Retinal pigment epithelial cell (primary cell): ENCODE results near the gene TUFT1.

Experiments used
- DNase-seq: peaks from one replicate; pipeline ENCODE4 v3.0.0-alpha.2; 2010; ENCODE audit warnings: low read depth
- H3K4me3 ChIP-seq: 2 replicates; pipeline ENCODE4 v1.5.1; 2011; ENCODE audit warnings: mild to moderate bottlenecking, low read length, control low read depth, moderate library complexity
- TF ChIP-seq, protein P1 (sequence below): conservative IDR thresholded peaks from 2 replicates; pipeline ENCODE4 v1.5.1; 2011; ENCODE audit warnings: low read depth, low read length, control low read depth, inconsistent platforms

TUFT1 gene

GRCh38 chr1:151512326-151512725 is 27.8 kb upstream of the TUFT1 start:
- TF ChIP-seq, protein P1, sequence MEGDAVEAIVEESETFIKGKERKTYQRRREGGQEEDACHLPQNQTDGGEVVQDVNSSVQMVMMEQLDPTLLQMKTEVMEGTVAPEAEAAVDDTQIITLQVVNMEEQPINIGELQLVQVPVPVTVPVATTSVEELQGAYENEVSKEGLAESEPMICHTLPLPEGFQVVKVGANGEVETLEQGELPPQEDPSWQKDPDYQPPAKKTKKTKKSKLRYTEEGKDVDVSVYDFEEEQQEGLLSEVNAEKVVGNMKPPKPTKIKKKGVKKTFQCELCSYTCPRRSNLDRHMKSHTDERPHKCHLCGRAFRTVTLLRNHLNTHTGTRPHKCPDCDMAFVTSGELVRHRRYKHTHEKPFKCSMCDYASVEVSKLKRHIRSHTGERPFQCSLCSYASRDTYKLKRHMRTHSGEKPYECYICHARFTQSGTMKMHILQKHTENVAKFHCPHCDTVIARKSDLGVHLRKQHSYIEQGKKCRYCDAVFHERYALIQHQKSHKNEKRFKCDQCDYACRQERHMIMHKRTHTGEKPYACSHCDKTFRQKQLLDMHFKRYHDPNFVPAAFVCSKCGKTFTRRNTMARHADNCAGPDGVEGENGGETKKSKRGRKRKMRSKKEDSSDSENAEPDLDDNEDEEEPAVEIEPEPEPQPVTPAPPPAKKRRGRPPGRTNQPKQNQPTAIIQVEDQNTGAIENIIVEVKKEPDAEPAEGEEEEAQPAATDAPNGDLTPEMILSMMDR: no peak
- H3K4me3 ChIP-seq: peak overlapping the region; percentile 68
- DNase-seq: no peak

GRCh38 chr1:151512801-151513625 is 27.1 kb upstream of the TUFT1 start:
- no peak overlapping the region for H3K4me3 ChIP-seq
- no peak for DNase-seq
- TF ChIP-seq, protein P1: no peak

DNA sequence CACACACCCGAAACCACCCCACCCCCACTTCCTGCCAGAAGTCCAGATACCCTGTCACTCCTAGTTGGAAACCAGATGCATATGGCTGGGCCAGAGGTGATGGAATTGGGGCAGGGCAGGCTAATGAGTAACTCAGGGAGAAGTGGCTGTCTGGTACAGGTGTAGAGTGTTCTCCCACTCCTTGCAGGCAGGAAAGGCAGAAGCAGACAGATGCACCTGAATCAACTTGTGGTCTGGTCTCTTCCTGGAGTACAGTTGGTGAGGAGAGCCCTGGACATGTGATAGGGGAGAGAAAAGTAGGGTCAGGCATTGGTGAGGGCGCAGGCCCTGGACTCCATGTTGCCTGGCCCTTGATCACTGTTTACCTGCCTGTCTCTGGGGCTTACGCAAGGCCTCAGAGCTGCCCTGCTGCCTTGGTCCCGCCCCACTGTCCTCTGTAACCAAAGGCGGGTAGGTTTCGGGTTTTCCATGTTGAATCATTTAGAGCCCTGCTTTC is 26.4 kb upstream of the TUFT1 start:
- no peak for DNase-seq
- no peak overlapping the region for H3K4me3 ChIP-seq
- TF ChIP-seq, protein P1: no peak

DNA sequence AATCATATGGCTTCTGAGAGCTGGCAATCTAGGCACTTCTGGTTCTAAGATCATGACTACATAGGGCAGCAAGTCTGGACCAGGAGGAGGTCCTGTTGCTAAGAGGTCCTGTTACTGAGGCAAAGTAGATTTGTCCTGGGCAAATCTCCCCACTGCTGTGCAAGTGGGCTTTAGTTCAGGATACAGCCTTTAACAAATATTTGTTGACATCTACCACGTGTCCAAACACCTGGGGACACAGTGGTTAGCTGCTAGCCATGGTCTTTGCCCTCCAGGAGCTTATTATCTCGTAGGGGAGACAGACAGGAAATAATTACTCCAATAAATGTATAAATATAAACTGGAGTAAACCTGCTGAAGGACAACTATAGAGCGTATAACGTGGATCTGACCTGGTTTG is 25.7 kb upstream of the TUFT1 start:
- TF ChIP-seq, protein P1: no peak
- DNase-seq: no peak
- H3K4me3 ChIP-seq: no peak overlapping the region

DNA sequence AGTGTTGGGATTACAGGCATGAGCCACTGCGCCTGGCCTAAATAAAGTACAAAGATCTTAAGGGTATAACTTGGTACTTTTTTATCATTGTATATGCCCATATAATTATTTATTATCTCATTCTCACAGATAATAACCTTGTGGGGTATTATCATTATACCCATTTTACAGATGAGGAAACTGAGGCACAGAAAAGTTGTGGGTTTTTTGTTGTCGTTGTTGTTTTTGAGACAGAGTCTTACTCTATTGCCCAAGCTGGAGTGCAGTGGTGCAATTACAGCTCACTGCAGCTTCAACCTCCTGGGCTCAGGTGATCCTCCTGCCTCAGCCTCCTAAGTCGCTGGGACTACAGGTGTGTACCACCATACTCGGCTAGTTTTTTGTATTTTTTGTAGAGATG is 24.8 kb upstream of the TUFT1 start:
- TF ChIP-seq, protein P1: no peak
- no peak overlapping the region for H3K4me3 ChIP-seq
- DNase-seq: no peak

- DNase-seq: no peak
- H3K4me3 ChIP-seq: no peak overlapping the region
- TF ChIP-seq, protein P1: no peak
Observed at GRCh38 chr1:151516031-151516511, 24.0 kb upstream of the TUFT1 start.

DNA sequence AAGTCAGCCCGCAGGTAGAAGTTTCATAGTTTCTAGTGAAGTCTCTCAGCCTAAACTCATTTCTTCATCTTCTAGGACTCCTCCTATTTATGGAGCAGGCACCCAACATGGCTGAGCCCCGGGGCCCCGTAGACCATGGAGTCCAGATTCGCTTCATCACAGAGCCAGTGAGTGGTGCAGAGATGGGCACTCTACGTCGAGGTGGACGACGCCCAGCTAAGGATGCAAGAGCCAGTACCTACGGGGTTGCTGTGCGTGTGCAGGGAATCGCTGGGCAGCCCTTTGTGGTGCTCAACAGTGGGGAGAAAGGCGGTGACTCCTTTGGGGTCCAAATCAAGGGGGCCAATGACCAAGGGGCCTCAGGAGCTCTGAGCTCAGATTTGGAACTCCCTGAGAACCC is 21.7 kb upstream of the TUFT1 start:
- no peak overlapping the region for H3K4me3 ChIP-seq
- TF ChIP-seq, protein P1: no peak
- no peak for DNase-seq
